Measurements from ENCODE around the gene POP5.
"Not testable (repeated sequence)": the region's sequence is repeated elsewhere in the genome, so short reads cannot be mapped to it uniquely, and the experiment has no call there.

Gene POP5

GRCh38 chr12:120614848-120615247 is 33.6 kb upstream of the POP5 start:
- TF ChIP-seq CTCF (IDR thresholded peaks at IDR 0.05) (no peak), ZFX (IDR thresholded peaks at IDR 0.05; ENCODE audit: borderline replicate concordance) (no peak)
- no peak overlapping the region for H3K27ac ChIP-seq

GRCh38 chr12:120611534-120611933 is 30.3 kb upstream of the POP5 start:
- not testable (repeated sequence) for H3K27ac ChIP-seq

GRCh38 chr12:120610560-120610959 is 29.4 kb upstream of the POP5 start:
- TF ChIP-seq ZFX (IDR thresholded peaks at IDR 0.05; ENCODE audit: borderline replicate concordance) = no peak
- TF ChIP-seq CTCF (IDR thresholded peaks at IDR 0.05) = no peak

DNA sequence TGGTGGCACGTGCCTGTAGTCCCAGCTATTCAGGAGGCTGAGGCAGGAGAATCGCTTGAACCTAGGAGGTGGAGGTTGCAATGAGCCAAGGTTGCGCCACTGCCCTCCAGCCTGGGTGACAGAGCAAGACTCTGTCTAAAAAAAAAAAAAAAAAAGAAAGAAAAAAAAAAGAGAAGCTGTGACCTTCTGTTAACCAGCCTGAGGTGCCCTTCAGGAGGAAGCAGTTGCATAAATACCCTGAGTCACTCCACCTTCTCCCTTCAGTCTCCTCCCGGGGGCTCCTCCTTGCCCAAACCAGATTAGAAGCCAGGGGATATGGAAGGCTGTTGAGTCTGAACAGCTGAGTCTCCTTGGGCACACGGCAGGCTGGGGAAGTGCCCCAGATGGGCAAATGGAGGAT is 21.2 kb upstream of the POP5 start:
- H3K27ac ChIP-seq = not testable (repeated sequence)

More at GRCh38 chr12:120610560-120610959, 29.4 kb upstream of the POP5 start:
- H3K27ac ChIP-seq = no peak overlapping the region

GRCh38 chr12:120599672-120600552 is 18.7 kb upstream of the POP5 start:
- no peak overlapping the region for H3K27ac ChIP-seq
- TF ChIP-seq ZFX (IDR thresholded peaks at IDR 0.05; ENCODE audit: borderline replicate concordance) = no peak
- no peak for TF ChIP-seq CTCF (IDR thresholded peaks at IDR 0.05)

DNA sequence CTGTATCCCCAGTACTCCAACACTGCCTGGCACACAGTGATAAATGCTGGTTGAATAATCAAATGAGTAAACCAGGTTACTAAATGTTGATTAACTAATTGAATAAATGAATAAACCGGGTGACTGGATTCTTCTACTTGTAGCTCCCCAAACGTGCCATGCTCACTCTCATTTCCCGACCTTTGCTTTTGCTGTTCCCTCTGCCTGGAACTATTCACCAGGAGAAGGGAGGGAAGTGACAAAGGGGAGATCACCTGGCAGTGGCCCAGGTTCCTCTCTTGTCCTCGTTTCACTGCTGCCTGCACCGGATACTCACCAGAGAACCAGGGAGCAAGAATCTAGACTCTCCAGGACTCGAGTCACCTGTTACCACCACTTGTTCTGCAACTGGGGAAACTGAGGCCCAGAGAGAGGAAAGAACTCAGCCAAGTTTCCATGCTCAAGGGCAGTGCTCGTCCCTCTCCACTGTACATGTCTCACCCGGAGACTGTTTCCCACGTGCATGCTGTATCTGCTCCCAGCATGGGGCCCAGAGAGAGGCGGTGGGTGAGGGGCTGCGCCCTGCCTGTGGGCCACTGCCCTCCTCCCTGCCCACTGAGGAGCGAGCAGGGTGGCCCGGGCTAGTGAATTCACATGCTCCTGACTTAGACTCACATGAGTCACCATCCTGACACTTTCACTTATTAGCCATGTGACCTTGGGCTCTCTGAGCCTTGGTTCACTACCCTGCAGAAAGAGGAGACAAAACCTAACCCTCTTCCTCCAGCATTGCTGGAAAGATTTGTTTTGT is 17.7 kb upstream of the POP5 start:
- TF ChIP-seq ZFX (IDR thresholded peaks at IDR 0.05; ENCODE audit: borderline replicate concordance) (no peak), CTCF (IDR thresholded peaks at IDR 0.05) (no peak)
- H3K27ac ChIP-seq = no peak overlapping the region

- no peak for TF ChIP-seq CTCF (IDR thresholded peaks at IDR 0.05)
- TF ChIP-seq ZFX (IDR thresholded peaks at IDR 0.05; ENCODE audit: borderline replicate concordance) = no peak
- no peak overlapping the region for H3K27ac ChIP-seq
These were observed 16.7 kb upstream of the POP5 start for GRCh38 chr12:120597861-120598260.

- TF ChIP-seq CTCF (IDR thresholded peaks at IDR 0.05) = no peak
- TF ChIP-seq ZFX (IDR thresholded peaks at IDR 0.05; ENCODE audit: borderline replicate concordance) = no peak
- H3K27ac ChIP-seq = no peak overlapping the region
These were observed 15.7 kb upstream of the POP5 start for GRCh38 chr12:120596901-120597300.
